ENCODE measurements around the gene MS4A4A.
A peak's percentile ranks its signal among the peaks of the same experiment; 100 is the strongest.

Gene MS4A4A

DNA sequence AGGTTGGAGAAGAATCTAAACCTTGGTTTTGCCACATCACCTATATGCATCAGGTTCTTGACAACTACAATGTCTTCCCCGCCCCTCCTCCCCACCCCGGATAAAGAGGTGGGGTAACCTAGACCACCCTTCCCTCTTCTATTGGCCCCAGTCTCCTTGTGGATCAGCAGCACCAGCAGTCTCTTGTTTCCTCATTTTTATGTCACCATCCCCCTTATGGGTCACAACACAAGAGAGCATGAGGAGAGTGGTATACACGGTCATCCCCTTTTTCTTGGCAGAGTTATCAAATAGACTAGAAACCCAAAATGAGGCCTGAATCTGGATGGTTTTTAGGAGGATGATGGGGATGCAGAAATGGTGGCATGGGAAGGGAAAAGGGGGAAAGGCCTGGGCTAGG is 38.7 kb upstream of the MS4A4A start:
- TF ChIP-seq, protein P1, sequence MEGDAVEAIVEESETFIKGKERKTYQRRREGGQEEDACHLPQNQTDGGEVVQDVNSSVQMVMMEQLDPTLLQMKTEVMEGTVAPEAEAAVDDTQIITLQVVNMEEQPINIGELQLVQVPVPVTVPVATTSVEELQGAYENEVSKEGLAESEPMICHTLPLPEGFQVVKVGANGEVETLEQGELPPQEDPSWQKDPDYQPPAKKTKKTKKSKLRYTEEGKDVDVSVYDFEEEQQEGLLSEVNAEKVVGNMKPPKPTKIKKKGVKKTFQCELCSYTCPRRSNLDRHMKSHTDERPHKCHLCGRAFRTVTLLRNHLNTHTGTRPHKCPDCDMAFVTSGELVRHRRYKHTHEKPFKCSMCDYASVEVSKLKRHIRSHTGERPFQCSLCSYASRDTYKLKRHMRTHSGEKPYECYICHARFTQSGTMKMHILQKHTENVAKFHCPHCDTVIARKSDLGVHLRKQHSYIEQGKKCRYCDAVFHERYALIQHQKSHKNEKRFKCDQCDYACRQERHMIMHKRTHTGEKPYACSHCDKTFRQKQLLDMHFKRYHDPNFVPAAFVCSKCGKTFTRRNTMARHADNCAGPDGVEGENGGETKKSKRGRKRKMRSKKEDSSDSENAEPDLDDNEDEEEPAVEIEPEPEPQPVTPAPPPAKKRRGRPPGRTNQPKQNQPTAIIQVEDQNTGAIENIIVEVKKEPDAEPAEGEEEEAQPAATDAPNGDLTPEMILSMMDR (IDR thresholded peaks at IDR 0.05; ENCODE audit: low read depth, low read length, poor library complexity, severe bottlenecking): no peak
- no peak for TF ChIP-seq EZH2phosphoT487 (IDR thresholded peaks at IDR 0.05; ENCODE audit: borderline replicate concordance, low read length)
- no peaks in the 10 kb centered on the region for H3K36me3 ChIP-seq (ENCODE audit: control insufficient read depth, low read length)
- H3K9me2 ChIP-seq (replicated peaks; ENCODE audit: control insufficient read depth, low read length): no peaks in the 10 kb centered on the region
- no peaks in the 10 kb centered on the region for H3K79me2 ChIP-seq (ENCODE audit: control insufficient read depth, low read length)
- no peaks in the 10 kb centered on the region for H4K20me1 ChIP-seq (ENCODE audit: control insufficient read depth, insufficient read depth, low read depth, low read length)
- H3K27ac ChIP-seq (ENCODE audit: low read depth, low read length): no peak overlapping the region
- no peaks in the 10 kb centered on the region for H3K4me1 ChIP-seq (ENCODE audit: control insufficient read depth, low read length)
- peaks cover 6% of the 10 kb centered on the region for H3K27me3 ChIP-seq (ENCODE audit: control insufficient read depth, low read length)
- H3F3A ChIP-seq (ENCODE audit: control insufficient read depth, insufficient read depth): no peaks in the 10 kb centered on the region
- H3K4me2 ChIP-seq (ENCODE audit: low read length): no peak overlapping the region
- no peak overlapping the region for H3K4me3 ChIP-seq (ENCODE audit: low read length)
- H3K9me3 ChIP-seq (ENCODE audit: control insufficient read depth, insufficient read depth, low read length): no peaks in the 10 kb centered on the region

DNA sequence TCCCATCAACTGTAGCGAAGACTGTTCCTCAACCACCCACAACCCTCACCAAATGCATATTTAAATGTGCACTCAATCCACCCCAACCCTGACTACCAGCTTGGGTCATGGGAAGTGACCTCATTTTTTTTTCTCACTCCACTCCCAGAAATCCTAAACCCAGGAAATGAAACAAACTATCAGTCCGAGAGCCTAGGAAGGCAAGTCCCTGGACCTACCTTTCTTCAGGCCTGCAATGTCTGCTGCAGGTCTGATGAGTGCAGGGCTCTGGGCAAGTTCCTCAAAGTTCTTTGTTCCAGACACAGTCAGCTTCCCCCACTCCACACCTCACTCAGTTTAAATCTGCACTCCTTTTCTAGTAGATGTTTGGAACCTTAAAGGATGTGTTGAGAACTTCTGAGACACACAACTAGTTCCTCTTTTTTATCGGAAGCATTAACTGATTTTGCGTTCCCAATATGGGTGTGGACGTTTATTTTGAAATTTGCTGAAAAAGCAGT is 37.7 kb upstream of the MS4A4A start, which contains the start of gene MS4A4E:
MS4A4E (minus strand) TSS at position 398 of the 500 bp plus-strand sequence. CDS start 13,082 bp downstream, outside the sequence.
- H3K79me2 ChIP-seq (ENCODE audit: control insufficient read depth, low read length): no peaks in the 10 kb centered on the region
- no peak within 1 kb of the TSS for H3K4me2 ChIP-seq (ENCODE audit: low read length)
- H3K9me2 ChIP-seq (replicated peaks; ENCODE audit: control insufficient read depth, low read length): no peaks in the 10 kb centered on the region
- no peaks in the 10 kb centered on the region for H3K4me1 ChIP-seq (ENCODE audit: control insufficient read depth, low read length)
- H4K20me1 ChIP-seq (ENCODE audit: control insufficient read depth, insufficient read depth, low read depth, low read length): no peaks in the 10 kb centered on the region
- no peak for TF ChIP-seq EZH2phosphoT487 (IDR thresholded peaks at IDR 0.05; ENCODE audit: borderline replicate concordance, low read length)
- TF ChIP-seq, protein P1 (IDR thresholded peaks at IDR 0.05; ENCODE audit: low read depth, low read length, poor library complexity, severe bottlenecking): no peak
- H3K4me3 ChIP-seq (ENCODE audit: low read length): no peak within 1 kb of the TSS
- peaks cover 6% of the 10 kb centered on the region for H3K27me3 ChIP-seq (ENCODE audit: control insufficient read depth, low read length)
- H3K9me3 ChIP-seq (ENCODE audit: control insufficient read depth, insufficient read depth, low read length): no peaks in the 10 kb centered on the region
- no peaks in the 10 kb centered on the region for H3K36me3 ChIP-seq (ENCODE audit: control insufficient read depth, low read length)
- no peak within 1 kb of the TSS for H3K27ac ChIP-seq (ENCODE audit: low read depth, low read length)
- H3F3A ChIP-seq (ENCODE audit: control insufficient read depth, insufficient read depth): no peaks in the 10 kb centered on the region

DNA sequence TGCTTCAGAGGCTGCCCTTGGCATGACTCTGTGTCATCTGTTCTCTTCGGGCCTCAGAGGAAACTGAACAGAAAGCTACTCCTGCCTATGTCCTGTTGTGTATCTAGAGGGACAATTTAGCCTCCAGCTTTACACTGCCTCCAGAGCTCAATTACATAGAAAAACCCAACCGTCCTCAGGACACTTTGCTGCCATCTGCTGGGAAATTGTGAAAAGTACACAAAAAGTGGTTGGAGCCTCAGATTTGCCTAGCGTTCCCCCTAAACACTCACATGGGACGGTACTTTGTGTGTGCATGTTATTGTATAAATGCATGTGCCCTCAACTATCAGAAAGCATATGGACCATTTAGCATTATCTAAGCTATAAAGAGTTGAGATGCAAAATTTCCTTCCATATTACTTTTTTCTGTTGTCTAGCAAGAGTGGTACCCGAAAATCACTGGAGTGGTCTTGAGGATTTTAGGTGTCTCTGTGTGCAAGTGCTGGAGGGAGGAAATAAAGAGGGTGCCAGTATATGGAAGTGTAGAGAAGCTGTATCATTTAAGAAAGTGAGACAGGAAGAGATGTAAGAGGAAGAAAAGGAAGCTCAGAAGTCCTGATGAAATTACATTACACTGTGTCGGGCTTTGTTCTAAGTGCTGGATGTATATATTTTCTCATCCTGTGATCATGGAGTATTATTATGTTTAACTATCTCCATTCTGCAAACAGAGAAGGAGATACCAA is 28.8 kb upstream of the MS4A4A start:
- H4K20me1 ChIP-seq (ENCODE audit: control insufficient read depth, insufficient read depth, low read depth, low read length): no peaks in the 10 kb centered on the region
- H3K9me3 ChIP-seq (ENCODE audit: control insufficient read depth, insufficient read depth, low read length): peaks cover 15% of the 10 kb centered on the region
- H3K36me3 ChIP-seq (ENCODE audit: control insufficient read depth, low read length): no peaks in the 10 kb centered on the region
- no peaks in the 10 kb centered on the region for H3K4me1 ChIP-seq (ENCODE audit: control insufficient read depth, low read length)
- H3F3A ChIP-seq (ENCODE audit: control insufficient read depth, insufficient read depth): no peaks in the 10 kb centered on the region
- no peaks in the 10 kb centered on the region; the same call in 1 of the 2 replicates for H3K9me2 ChIP-seq (replicated peaks; ENCODE audit: control insufficient read depth, low read length)
- H3K79me2 ChIP-seq (ENCODE audit: control insufficient read depth, low read length): no peaks in the 10 kb centered on the region
- H3K27me3 ChIP-seq (ENCODE audit: control insufficient read depth, low read length): no peaks in the 10 kb centered on the region; the same call in 1 of the 2 replicates
- no peak overlapping the region for H3K27ac ChIP-seq (ENCODE audit: low read depth, low read length)
- TF ChIP-seq EZH2phosphoT487 (IDR thresholded peaks at IDR 0.05; ENCODE audit: borderline replicate concordance, low read length): no peak
- TF ChIP-seq, protein P1 (IDR thresholded peaks at IDR 0.05; ENCODE audit: low read depth, low read length, poor library complexity, severe bottlenecking): peak; percentile 17
- H3K4me3 ChIP-seq (ENCODE audit: low read length): no peak overlapping the region
- H3K4me2 ChIP-seq (ENCODE audit: low read length): no peak overlapping the region
